SU-DHL-6 (cell line): ENCODE measurements around the gene FERMT3.

Experiments
- CTCF ChIP-seq: fragments of 200-600 bp; sonication (generic); IDR thresholded peaks from one replicate; pipeline ENCODE4 v1.5.1; 2017; ENCODE audit warnings: antibody characterized with exemption, mild to moderate bottlenecking, low read length, moderate library complexity; ENCODE audit not compliant: insufficient read depth, poor library complexity, severe bottlenecking
- EZH2phosphoT487 ChIP-seq: fragments of 200-600 bp; sonication (generic), shearing (Covaris generic); conservative IDR thresholded peaks from 2 replicates; pipeline ENCODE4 v1.6.1; 2018; ENCODE audit warnings: mild to moderate bottlenecking, antibody characterized with exemption, low read length, moderate library complexity, mixed read lengths

GRCh38 chr11:64224151-64224890 is 17.8 kb downstream of the FERMT3 start:
- TF ChIP-seq CTCF = no peak
- no peak for TF ChIP-seq EZH2phosphoT487
